ENCODE data around the gene KRTAP22-1. TPM values are rescaled to one million over a fixed set of nuclear protein-coding genes. Genes with fewer than 3 reads are reported as not detected.

Gene KRTAP22-1

DNA sequence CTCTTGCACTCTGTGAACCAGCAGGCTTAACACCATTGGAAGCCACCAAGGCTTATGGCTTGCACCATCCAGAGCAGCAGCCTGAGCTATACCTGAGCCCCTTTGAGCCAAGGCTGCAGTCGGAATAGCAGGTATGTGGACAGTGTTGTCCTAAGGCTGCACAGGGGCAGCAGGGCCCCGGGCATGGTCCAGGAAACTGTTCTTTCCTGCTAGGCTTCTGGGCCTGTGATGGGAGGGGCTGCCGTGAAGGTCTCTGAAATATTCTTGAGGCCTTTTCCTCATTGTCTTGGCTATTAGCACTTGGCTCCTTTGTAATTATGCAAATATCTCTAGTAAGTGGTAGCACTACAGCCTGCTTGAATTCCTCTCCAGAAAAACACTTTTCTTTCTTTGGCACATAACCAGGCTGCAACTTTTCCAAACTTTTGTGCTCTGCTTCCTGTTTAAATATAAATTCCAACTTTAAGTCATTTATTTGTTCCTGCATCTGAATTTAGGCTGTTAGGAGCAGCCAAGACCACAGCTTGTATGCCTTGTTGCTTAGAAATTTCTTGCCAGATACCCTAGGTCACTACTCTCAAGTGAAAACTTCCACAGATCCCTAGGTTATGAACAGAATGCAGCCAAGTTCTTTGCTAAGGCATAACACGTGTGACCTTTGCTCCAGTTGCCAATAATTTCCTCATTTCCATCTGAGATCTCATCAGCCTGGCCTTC, 24.7 kb downstream of the KRTAP22-1 start:
- Histone ChIP-seq H3K9ac (ENCODE audit: low read depth, low read length) (no peak overlapping the region), H3K36me3 (ENCODE audit: insufficient read depth, low read length) (no peaks in the 10 kb centered on the region), H3K9me3 (replicated peaks; ENCODE audit: low read length) (no peaks in the 10 kb centered on the region), H3K4me1 (ENCODE audit: control insufficient read depth, insufficient read depth, low read length) (no peaks in the 10 kb centered on the region), H3K4me2 (ENCODE audit: low read length) (no peak overlapping the region), H3K4me3 (ENCODE audit: low read length) (no peak overlapping the region), H3K27me3 (ENCODE audit: control insufficient read depth, insufficient read depth, low read length) (no peaks in the 10 kb centered on the region)

DNA sequence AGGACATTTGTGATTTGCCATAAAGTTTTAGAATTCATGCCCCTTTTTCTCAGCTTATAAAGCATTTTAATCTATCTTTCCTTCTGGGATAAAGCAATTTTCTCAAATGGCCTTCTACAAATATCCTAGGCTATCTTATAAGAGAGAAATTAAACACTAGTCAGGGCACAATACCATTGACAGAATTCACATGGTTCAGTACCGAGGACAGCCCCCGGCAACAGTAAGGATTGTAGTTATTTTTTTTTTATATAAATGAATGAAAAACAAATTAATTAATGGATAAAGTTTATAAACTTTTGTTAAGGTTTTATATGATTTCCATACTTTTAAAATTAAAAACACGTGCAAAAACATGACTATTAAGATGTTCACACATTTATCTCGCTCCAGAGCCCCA, 27.2 kb downstream of the KRTAP22-1 start:
- H3K9me3 ChIP-seq (replicated peaks; ENCODE audit: low read length), result peaks cover 8% of the 10 kb centered on the region
- no peaks in the 10 kb centered on the region for H3K4me1 ChIP-seq (ENCODE audit: control insufficient read depth, insufficient read depth, low read length)
- no peak overlapping the region for H3K9ac ChIP-seq (ENCODE audit: low read depth, low read length)
- H3K27me3 ChIP-seq (ENCODE audit: control insufficient read depth, insufficient read depth, low read length), result no peaks in the 10 kb centered on the region
- no peak overlapping the region for H3K4me3 ChIP-seq (ENCODE audit: low read length)
- H3K4me2 ChIP-seq (ENCODE audit: low read length), result no peak overlapping the region
- no peaks in the 10 kb centered on the region for H3K36me3 ChIP-seq (ENCODE audit: insufficient read depth, low read length)

DNA sequence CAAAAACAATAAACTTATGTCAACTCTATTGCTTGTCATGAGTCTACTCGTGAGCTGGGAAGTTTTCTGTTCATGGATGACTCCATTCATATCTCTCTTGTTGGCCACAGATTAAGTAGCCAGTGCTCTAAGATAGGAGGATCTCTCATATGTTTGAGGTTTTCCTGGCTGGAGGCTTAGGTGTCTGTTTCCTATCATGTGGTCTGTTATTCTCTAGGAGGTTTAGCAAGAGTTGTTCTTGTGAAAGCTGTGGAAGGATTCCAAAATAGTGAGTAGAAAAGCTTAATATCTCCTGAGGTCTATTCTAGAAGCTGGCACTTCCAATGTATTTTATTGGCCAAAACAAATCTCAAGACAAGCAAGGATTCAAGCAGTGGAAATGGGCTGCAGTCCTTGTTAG, 28.3 kb downstream of the KRTAP22-1 start:
- H3K36me3 ChIP-seq (ENCODE audit: insufficient read depth, low read length), result no peaks in the 10 kb centered on the region
- H3K4me2 ChIP-seq (ENCODE audit: low read length), result no peak overlapping the region
- H3K9ac ChIP-seq (ENCODE audit: low read depth, low read length), result no peak overlapping the region
- H3K9me3 ChIP-seq (replicated peaks; ENCODE audit: low read length), result peaks cover 8% of the 10 kb centered on the region
- H3K27me3 ChIP-seq (ENCODE audit: control insufficient read depth, insufficient read depth, low read length), result no peaks in the 10 kb centered on the region
- no peak overlapping the region for H3K4me3 ChIP-seq (ENCODE audit: low read length)
- H3K4me1 ChIP-seq (ENCODE audit: control insufficient read depth, insufficient read depth, low read length), result no peaks in the 10 kb centered on the region

DNA sequence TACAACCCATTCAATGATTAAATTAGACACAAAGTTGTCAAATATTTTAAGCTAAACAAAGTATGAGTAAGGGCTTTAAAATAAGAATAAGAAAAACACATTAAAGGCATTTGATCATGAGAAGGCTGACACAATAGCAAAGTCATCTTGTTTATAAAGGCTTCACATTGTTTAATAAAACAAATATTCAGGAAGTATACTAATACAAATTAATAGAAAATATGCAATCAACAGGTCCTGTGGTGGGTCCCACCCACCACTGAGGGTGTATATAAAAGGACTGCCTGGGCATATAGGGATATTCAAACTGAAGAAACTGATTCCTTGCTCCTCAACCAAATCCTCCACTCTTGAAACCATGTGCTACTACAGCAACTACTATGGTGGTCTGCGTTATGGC, 34.0 kb downstream of the KRTAP22-1 start, which contains the start of gene KRTAP20-2:
TSS of gene KRTAP20-2 (plus strand) at position 301 of the 400 bp plus-strand sequence. CDS start at position 359, 58 bp downstream.
- no peaks in the 10 kb centered on the region for H3K27me3 ChIP-seq (ENCODE audit: control insufficient read depth, insufficient read depth, low read length)
- no peaks in the 10 kb centered on the region for H3K4me1 ChIP-seq (ENCODE audit: control insufficient read depth, insufficient read depth, low read length)
- H3K9ac ChIP-seq (ENCODE audit: low read depth, low read length), result no peak within 1 kb of the TSS
- no peak within 1 kb of the TSS for H3K4me3 ChIP-seq (ENCODE audit: low read length)
- peaks cover 12% of the 10 kb centered on the region for H3K9me3 ChIP-seq (replicated peaks; ENCODE audit: low read length)
- no peak within 1 kb of the TSS for H3K4me2 ChIP-seq (ENCODE audit: low read length)
- no peaks in the 10 kb centered on the region for H3K36me3 ChIP-seq (ENCODE audit: insufficient read depth, low read length)

DNA sequence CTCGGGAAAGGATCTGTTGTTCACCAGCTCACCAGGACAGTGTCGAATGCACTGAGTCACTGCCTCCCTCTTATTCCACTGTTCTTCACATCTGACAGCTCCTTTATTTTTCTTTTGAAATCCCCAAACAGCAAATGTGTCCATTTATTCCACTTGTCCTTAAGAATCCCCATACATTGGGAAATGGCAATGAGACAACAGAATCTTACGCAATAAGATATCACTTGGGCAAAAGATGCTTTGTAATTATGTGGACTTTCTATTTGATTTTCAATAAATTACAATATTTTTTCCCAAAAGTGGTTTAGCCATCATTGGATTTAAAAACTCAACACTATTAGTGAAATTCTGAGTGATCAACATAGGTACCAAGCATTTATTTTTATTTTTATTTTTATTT, 37.8 kb downstream of the KRTAP22-1 start:
- Histone ChIP-seq H3K4me3 (ENCODE audit: low read length) (no peak overlapping the region), H3K9me3 (replicated peaks; ENCODE audit: low read length) (peaks cover 4% of the 10 kb centered on the region), H3K27me3 (ENCODE audit: control insufficient read depth, insufficient read depth, low read length) (no peaks in the 10 kb centered on the region), H3K36me3 (ENCODE audit: insufficient read depth, low read length) (no peaks in the 10 kb centered on the region), H3K9ac (ENCODE audit: low read depth, low read length) (no peak overlapping the region), H3K4me1 (ENCODE audit: control insufficient read depth, insufficient read depth, low read length) (no peaks in the 10 kb centered on the region), H3K4me2 (ENCODE audit: low read length) (no peak overlapping the region)

DNA sequence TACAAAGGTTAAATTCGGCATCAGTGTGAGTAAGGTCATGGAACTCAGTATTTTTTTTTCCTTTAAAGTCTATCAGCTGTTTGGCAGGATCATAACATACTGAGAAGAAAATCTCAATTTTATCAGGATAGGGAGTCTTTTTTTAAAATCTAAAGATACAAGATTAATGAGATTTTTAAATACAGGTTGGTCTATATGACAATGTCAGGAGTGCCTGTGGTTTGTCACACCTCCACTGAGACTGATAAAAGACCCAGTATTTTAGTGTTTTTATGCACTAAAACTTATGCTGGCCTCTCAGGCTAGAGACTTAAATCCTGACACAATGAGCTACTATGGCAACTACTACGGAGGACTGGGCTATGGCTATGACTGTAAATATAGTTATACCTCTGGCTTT, 41.7 kb downstream of the KRTAP22-1 start, which contains the start of gene KRTAP20-3:
TSS of gene KRTAP20-3 (plus strand) at position 301 of the 400 bp plus-strand sequence.
- H3K9ac ChIP-seq (ENCODE audit: low read depth, low read length), result no peak within 1 kb of the TSS
- H3K27me3 ChIP-seq (ENCODE audit: control insufficient read depth, insufficient read depth, low read length), result no peaks in the 10 kb centered on the region
- H3K4me3 ChIP-seq (ENCODE audit: low read length), result no peak within 1 kb of the TSS
- no peaks in the 10 kb centered on the region for H3K36me3 ChIP-seq (ENCODE audit: insufficient read depth, low read length)
- no peak within 1 kb of the TSS for H3K4me2 ChIP-seq (ENCODE audit: low read length)
- H3K9me3 ChIP-seq (replicated peaks; ENCODE audit: low read length), result peaks cover 3% of the 10 kb centered on the region
- H3K4me1 ChIP-seq (ENCODE audit: control insufficient read depth, insufficient read depth, low read length), result no peaks in the 10 kb centered on the region

DNA sequence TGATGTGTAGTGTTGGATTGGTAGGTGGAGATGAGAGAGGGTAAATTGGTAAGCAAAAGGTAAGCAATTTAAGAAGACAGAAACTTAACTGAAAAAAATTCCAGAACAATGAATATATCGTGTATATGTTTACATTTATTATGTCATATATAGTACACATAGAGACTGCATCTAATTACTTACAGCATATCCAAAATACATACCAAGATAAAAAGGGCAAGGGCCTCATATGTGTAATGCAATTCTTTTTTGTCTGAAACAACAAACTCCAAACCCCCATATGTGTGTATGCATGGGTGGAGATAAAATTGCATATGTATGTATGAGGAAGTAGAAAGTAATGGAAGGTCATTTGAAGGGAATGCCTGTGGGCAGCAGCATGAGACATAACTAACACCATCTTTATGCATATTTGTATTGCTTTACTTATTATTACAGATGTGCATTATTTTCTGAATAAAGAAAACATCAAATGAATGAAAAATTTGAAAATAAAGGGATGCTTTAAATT, 46.1 kb downstream of the KRTAP22-1 start:
- H3K4me3 ChIP-seq (ENCODE audit: low read length), result no peak overlapping the region
- no peaks in the 10 kb centered on the region for H3K27me3 ChIP-seq (ENCODE audit: control insufficient read depth, insufficient read depth, low read length)

More for the DNA sequence above, 46.1 kb downstream of the KRTAP22-1 start:
- Histone ChIP-seq H3K4me2 (ENCODE audit: low read length) (no peak overlapping the region), H3K4me1 (ENCODE audit: control insufficient read depth, insufficient read depth, low read length) (no peaks in the 10 kb centered on the region), H3K36me3 (ENCODE audit: insufficient read depth, low read length) (no peaks in the 10 kb centered on the region), H3K9me3 (replicated peaks; ENCODE audit: low read length) (peaks cover 6% of the 10 kb centered on the region), H3K9ac (ENCODE audit: low read depth, low read length) (no peak overlapping the region)

Small RNA genes within 50 kb of the gene (small RNA-seq; reads per million reads assigned to genes)
- gene KRTAP20-1 (not detected), gene KRTAP20-3 (not detected), gene KRTAP20-4 (not detected), gene KRTAP22-1 (not detected), gene KRTAP22-2 (not detected)
